ENCODE data around the gene POU3F2.

POU3F2 gene

GRCh38 chr6:98871821-98872220 lies 37.4 kb downstream of the POU3F2 start:
- no peak for TF ChIP-seq ZFX (IDR thresholded peaks at IDR 0.05)
- TF ChIP-seq CTCF (conservative IDR thresholded peaks at IDR 0.05) = no peak
- H3K27ac ChIP-seq = no peak overlapping the region

GRCh38 chr6:98875375-98875774 lies 41.0 kb downstream of the POU3F2 start:
- no peak overlapping the region for H3K27ac ChIP-seq
- TF ChIP-seq CTCF (conservative IDR thresholded peaks at IDR 0.05) = no peak
- no peak for TF ChIP-seq ZFX (IDR thresholded peaks at IDR 0.05)

- TF ChIP-seq CTCF (conservative IDR thresholded peaks at IDR 0.05) (no peak), ZFX (IDR thresholded peaks at IDR 0.05) (no peak)
- H3K27ac ChIP-seq = no peak overlapping the region
Measured at GRCh38 chr6:98877250-98877649, 42.9 kb downstream of the POU3F2 start.

- TF ChIP-seq CTCF (conservative IDR thresholded peaks at IDR 0.05) = no peak
- H3K27ac ChIP-seq = no peak overlapping the region
Measured at GRCh38 chr6:98880486-98880885, 46.1 kb downstream of the POU3F2 start.

- no peak overlapping the region for H3K27ac ChIP-seq
- TF ChIP-seq CTCF (conservative IDR thresholded peaks at IDR 0.05) (no peak), ZFX (IDR thresholded peaks at IDR 0.05) (no peak)
Measured at GRCh38 chr6:98885330-98885729, 51.0 kb downstream of the POU3F2 start.

- no peak overlapping the region for H3K27ac ChIP-seq
- TF ChIP-seq CTCF (conservative IDR thresholded peaks at IDR 0.05) = no peak
- TF ChIP-seq ZFX (IDR thresholded peaks at IDR 0.05) = no peak
Measured at GRCh38 chr6:98887650-98888049, 53.3 kb downstream of the POU3F2 start.
